ENCODE measurements around the gene GLYAT.

The GLYAT gene, protein sequence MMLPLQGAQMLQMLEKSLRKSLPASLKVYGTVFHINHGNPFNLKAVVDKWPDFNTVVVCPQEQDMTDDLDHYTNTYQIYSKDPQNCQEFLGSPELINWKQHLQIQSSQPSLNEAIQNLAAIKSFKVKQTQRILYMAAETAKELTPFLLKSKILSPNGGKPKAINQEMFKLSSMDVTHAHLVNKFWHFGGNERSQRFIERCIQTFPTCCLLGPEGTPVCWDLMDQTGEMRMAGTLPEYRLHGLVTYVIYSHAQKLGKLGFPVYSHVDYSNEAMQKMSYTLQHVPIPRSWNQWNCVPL

DNA sequence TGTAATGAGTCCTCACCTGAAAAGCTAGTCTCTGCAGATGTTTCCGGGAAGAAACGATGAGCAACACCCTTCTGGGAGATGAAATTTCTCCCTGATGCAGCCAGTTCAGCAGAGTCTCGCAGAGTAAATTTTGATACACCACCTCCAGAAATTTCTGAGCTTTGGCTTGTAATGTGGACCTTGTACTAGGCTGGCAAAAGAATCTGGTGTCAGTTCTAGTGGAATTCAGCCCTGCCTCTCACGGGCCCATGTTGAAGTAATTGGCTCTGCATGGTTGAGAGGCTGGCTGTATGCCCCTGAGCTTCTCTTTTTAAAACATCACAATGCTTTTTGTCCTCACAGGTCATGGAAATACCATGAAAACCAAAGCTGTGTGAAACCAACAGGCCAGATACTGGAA lies at the start of gene GLYAT:
Gene GLYAT, minus strand, starts transcription at position 125 of the 400 bp plus-strand sequence. CDS start 7,447 bp downstream, outside the sequence.
- H3K27me3 ChIP-seq (ENCODE audit: control insufficient read depth in 1 of 2, insufficient read depth in 2 of 2, low read length in 2 of 2): no peaks in the 10 kb centered on the region
- no peaks in the 10 kb centered on the region for H3K4me1 ChIP-seq (ENCODE audit: insufficient read depth, low read length)
- no peak within 1 kb of the TSS for H3K9ac ChIP-seq (ENCODE audit: low read length)
- no peak within 1 kb of the TSS for H3K4me3 ChIP-seq (ENCODE audit: low read depth in 1 of 2, low read length in 2 of 2)
- H3K27ac ChIP-seq (ENCODE audit: low read depth, low read length): no peak within 1 kb of the TSS
- no peaks in the 10 kb centered on the region for H3K36me3 ChIP-seq (ENCODE audit: insufficient read depth, low read length)
- H3K9me3 ChIP-seq (ENCODE audit: low read length): no peaks in the 10 kb centered on the region

DNA sequence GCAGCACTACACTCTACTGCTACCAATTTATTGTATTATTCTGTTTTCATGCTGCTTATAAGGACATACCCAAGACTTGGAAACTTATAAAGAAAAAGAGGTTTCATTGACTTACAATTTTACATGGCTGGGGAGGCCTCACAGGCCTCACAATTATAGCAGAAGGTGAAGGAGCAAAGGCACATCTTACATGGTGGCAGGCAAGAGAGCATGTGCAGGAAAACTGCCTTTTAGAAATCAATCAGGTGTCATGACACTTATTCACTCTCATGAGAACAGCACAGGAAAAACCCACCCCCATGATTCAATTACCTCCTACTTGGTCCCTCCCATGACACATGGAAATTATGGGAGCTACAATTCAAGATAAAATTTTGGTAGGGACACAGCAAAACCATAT lies 49.6 kb upstream of the GLYAT start:
- no peaks in the 10 kb centered on the region for H3K27me3 ChIP-seq (ENCODE audit: control insufficient read depth in 1 of 2, insufficient read depth in 2 of 2, low read length in 2 of 2)
- H3K4me3 ChIP-seq (ENCODE audit: low read depth in 1 of 2, low read length in 2 of 2): no peak overlapping the region
- no peaks in the 10 kb centered on the region for H3K9me3 ChIP-seq (ENCODE audit: low read length)
- H3K27ac ChIP-seq (ENCODE audit: low read depth, low read length): no peak overlapping the region
- H3K9ac ChIP-seq (ENCODE audit: low read length): no peak overlapping the region
- no peaks in the 10 kb centered on the region for H3K36me3 ChIP-seq (ENCODE audit: insufficient read depth, low read length)
- H3K4me1 ChIP-seq (ENCODE audit: insufficient read depth, low read length): no peaks in the 10 kb centered on the region

DNA sequence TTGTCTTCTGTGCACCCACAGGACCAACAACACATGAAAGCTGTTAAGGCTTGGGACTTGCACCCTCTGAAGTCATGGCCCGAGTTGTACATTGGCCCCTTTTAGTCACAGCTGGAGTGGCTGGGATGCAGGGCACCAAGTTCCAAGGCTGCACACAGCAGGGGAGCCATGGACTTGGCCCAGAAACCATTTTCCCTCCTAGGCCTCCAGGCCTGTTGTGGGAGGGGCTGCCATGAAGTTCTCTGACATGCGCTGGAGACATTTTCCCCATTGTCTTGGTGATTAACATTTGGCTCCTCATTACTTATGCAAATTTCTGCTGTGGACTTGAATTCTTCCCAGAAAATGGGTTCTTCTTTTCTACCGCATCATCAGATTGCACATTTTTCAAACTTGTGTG lies 48.8 kb upstream of the GLYAT start:
- no peak overlapping the region for H3K27ac ChIP-seq (ENCODE audit: low read depth, low read length)
- no peaks in the 10 kb centered on the region for H3K4me1 ChIP-seq (ENCODE audit: insufficient read depth, low read length)
- no peaks in the 10 kb centered on the region for H3K27me3 ChIP-seq (ENCODE audit: control insufficient read depth in 1 of 2, insufficient read depth in 2 of 2, low read length in 2 of 2)
- H3K9ac ChIP-seq (ENCODE audit: low read length): no peak overlapping the region
- H3K36me3 ChIP-seq (ENCODE audit: insufficient read depth, low read length): no peaks in the 10 kb centered on the region
- H3K4me3 ChIP-seq (ENCODE audit: low read depth in 1 of 2, low read length in 2 of 2): no peak overlapping the region
- no peaks in the 10 kb centered on the region for H3K9me3 ChIP-seq (ENCODE audit: low read length)

DNA sequence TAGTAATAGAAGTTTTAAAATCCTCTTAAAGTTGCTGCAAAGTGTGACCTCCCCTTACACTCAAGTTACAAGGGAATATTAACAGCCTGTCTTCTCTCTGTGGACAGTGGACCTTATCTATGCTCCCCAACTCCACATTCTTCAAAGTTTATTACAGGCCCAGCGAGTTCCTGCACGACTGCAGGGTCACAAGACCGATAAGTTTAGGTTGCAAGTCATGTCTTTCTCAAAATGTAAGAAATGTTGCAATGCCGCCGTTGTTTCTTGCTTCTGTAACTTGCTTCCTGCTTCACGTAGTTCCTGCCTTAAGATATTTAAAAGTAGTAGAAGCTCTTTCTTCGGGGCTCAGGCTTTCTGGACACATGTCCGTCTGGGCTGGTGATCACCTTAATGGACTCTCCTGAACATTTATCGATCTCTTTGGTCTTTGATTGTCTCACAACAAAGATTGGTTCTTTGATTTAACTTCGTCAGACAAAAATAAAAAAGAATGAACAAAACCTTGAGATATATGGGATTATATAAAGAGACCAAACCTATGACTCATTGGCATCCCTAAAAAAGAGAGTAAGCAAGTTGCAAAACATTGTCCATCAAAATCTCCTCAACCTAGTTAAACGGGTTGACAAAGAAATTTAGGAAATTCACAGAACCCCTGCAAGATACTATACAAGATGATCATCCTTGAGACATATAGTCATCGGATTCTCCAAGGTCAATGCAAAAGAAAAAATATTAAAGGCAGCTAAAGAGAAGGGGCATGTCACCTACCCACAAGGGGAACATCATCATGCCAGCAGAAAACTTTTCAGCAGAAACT lies 45.4 kb upstream of the GLYAT start:
- Histone ChIP-seq H3K36me3 (ENCODE audit: insufficient read depth, low read length) (no peaks in the 10 kb centered on the region), H3K9ac (ENCODE audit: low read length) (no peak overlapping the region), H3K9me3 (ENCODE audit: low read length) (no peaks in the 10 kb centered on the region), H3K27me3 (ENCODE audit: control insufficient read depth in 1 of 2, insufficient read depth in 2 of 2, low read length in 2 of 2) (no peaks in the 10 kb centered on the region), H3K27ac (ENCODE audit: low read depth, low read length) (no peak overlapping the region), H3K4me1 (ENCODE audit: insufficient read depth, low read length) (no peaks in the 10 kb centered on the region), H3K4me3 (ENCODE audit: low read depth in 1 of 2, low read length in 2 of 2) (no peak overlapping the region)

DNA sequence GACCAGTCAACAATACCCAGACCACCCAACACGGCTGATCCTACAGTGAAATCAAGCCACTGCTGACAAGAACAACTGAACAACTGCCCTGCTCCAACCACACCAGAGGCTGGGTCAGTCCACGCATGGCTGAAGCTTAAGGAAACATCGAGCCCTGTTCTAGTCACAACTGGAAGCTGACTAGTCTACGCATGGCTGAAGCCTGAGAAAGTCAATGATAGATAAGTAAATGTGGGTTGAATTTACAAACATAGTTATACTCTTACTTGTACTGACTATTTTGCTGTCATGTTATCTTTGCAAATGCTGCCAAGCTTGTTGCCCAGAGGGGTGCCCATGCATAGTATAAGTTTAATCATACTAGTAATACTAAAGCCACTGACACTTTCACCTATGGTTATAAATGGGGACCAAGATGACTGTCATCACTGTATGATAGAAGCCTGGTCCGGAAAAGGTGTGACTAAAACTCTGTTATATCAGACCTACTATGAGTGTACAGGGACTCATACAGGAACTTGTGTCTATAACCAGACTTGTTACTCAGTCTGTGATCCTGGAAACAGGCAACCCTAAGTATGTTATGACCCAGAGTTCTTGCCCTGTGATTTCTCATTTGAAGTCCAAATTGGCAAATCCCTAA lies 43.4 kb upstream of the GLYAT start:
- H3K4me3 ChIP-seq (ENCODE audit: low read depth in 1 of 2, low read length in 2 of 2): no peak overlapping the region
- no peaks in the 10 kb centered on the region for H3K36me3 ChIP-seq (ENCODE audit: insufficient read depth, low read length)
- H3K9me3 ChIP-seq (ENCODE audit: low read length): no peaks in the 10 kb centered on the region
- no peaks in the 10 kb centered on the region for H3K27me3 ChIP-seq (ENCODE audit: control insufficient read depth in 1 of 2, insufficient read depth in 2 of 2, low read length in 2 of 2)
- no peak overlapping the region for H3K9ac ChIP-seq (ENCODE audit: low read length)
- no peak overlapping the region for H3K27ac ChIP-seq (ENCODE audit: low read depth, low read length)
- H3K4me1 ChIP-seq (ENCODE audit: insufficient read depth, low read length): no peaks in the 10 kb centered on the region

DNA sequence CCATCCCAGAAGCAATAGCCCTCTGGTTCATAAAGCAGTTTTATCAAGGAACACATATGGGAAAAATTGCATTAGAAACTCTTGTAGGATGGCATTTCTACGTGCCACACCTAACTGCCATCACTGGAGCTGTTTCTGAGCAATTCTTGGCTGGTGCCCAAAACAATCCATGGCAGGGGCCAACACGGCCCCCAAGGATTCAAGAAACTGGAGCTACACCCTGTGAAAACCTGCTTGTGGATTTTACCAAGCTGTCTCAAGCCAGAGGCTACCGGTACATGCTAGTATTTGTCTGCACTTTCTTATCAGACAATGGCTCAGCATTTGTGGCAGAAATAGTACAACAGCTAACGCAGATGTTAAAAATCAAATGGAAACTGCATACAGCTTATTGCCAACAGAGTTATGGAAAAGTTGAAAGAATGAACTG lies 42.4 kb upstream of the GLYAT start:
- no peaks in the 10 kb centered on the region for H3K9me3 ChIP-seq (ENCODE audit: low read length)
- no peaks in the 10 kb centered on the region for H3K27me3 ChIP-seq (ENCODE audit: control insufficient read depth in 1 of 2, insufficient read depth in 2 of 2, low read length in 2 of 2)
- H3K4me3 ChIP-seq (ENCODE audit: low read depth in 1 of 2, low read length in 2 of 2): no peak overlapping the region
- H3K4me1 ChIP-seq (ENCODE audit: insufficient read depth, low read length): no peaks in the 10 kb centered on the region
- H3K27ac ChIP-seq (ENCODE audit: low read depth, low read length): no peak overlapping the region
- no peaks in the 10 kb centered on the region for H3K36me3 ChIP-seq (ENCODE audit: insufficient read depth, low read length)
- no peak overlapping the region for H3K9ac ChIP-seq (ENCODE audit: low read length)

DNA sequence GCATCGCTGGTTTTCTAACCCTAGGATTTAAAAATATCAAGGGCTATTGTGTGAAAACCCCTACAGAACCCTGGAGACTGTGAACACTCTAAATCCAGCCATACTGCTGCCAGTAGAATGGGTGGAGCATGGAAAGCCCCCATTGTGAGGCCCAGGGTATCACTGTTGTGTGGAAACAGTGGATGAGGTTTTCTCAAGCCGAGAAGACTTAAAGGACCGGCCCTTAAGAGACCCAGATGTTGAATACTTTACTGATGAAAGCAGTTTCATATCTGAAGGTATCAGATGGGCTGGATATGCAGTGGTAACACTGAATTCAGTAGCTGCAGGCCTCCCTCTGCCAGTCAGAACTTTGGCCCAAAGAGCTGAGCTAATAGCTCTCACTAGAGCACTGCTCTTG lies 41.6 kb upstream of the GLYAT start:
- Histone ChIP-seq H3K9ac (ENCODE audit: low read length) (no peak overlapping the region), H3K4me3 (ENCODE audit: low read depth in 1 of 2, low read length in 2 of 2) (no peak overlapping the region), H3K4me1 (ENCODE audit: insufficient read depth, low read length) (no peaks in the 10 kb centered on the region), H3K27ac (ENCODE audit: low read depth, low read length) (no peak overlapping the region), H3K27me3 (ENCODE audit: control insufficient read depth in 1 of 2, insufficient read depth in 2 of 2, low read length in 2 of 2) (no peaks in the 10 kb centered on the region), H3K9me3 (ENCODE audit: low read length) (no peaks in the 10 kb centered on the region), H3K36me3 (ENCODE audit: insufficient read depth, low read length) (no peaks in the 10 kb centered on the region)

DNA sequence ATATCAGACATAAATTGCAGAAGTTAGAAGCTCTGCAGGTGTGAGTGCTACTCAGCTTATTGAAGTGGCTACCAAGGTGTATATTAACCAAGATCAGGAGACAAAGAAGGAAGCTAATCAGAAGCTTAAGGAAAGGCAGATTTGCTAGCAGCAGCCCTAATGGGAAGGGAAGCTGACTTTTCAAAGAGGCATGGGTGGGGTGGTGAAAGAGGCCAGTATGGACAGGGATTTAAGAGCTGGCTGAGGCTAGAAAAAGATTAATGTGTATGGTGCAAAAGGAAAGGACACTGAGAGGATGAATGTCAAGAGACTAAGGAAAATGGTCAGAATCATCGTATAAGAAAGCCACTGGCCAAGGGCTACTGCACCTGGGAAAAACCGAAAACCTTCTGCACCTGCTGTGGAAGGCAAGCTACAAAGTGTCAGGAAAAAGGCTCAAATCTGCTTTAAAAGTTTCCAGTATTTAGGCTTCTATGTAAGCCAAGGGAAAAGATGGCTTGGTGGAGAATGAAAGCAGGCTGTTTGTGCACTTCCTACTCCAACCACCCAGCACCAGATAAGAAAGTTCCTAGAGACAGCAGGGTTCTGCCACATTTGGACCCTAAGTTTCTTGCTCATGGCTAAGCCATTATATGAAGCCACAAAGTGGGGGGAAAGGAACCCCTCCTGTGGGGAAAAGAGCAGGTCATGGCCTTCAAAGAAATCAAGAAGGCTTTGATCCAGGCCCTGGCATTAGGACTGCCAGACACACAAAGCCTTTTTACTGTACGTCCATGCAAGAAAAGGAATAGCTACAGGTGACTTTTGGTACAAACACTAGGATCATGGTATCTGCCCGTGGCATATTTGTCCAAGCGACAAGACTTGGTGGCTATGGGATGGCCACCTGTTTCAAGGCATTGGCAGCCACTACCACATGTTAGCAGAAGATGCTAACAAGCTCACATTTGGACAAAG lies 40.9 kb upstream of the GLYAT start:
- Histone ChIP-seq H3K27ac (ENCODE audit: low read depth, low read length) (no peak overlapping the region), H3K9me3 (ENCODE audit: low read length) (no peaks in the 10 kb centered on the region), H3K4me1 (ENCODE audit: insufficient read depth, low read length) (no peaks in the 10 kb centered on the region), H3K4me3 (ENCODE audit: low read depth in 1 of 2, low read length in 2 of 2) (no peak overlapping the region), H3K27me3 (ENCODE audit: control insufficient read depth in 1 of 2, insufficient read depth in 2 of 2, low read length in 2 of 2) (no peaks in the 10 kb centered on the region), H3K9ac (ENCODE audit: low read length) (no peak overlapping the region), H3K36me3 (ENCODE audit: insufficient read depth, low read length) (no peaks in the 10 kb centered on the region)

DNA sequence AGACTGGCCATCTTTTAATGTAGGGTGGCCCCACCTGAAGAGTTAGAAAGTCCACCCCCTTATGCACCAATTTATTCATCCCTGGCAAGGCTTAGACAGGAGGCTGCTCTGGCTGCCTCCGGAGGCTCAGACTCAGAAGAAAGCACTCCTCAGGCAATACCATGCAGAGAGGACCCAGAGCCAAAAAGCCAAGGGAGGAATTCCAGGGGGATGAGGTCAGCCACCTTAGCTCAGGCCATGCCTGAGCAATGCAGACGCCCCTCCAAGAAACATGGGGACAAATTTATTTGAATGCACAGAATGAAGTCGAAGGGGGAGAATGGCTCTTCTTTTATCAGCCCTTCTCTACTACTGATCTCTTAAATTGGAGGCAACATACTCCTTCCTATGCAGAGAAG lies 39.7 kb upstream of the GLYAT start:
- Histone ChIP-seq H3K27ac (ENCODE audit: low read depth, low read length) (no peak overlapping the region), H3K9me3 (ENCODE audit: low read length) (no peaks in the 10 kb centered on the region), H3K9ac (ENCODE audit: low read length) (no peak overlapping the region), H3K4me3 (ENCODE audit: low read depth in 1 of 2, low read length in 2 of 2) (no peak overlapping the region), H3K4me1 (ENCODE audit: insufficient read depth, low read length) (no peaks in the 10 kb centered on the region), H3K36me3 (ENCODE audit: insufficient read depth, low read length) (no peaks in the 10 kb centered on the region), H3K27me3 (ENCODE audit: control insufficient read depth in 1 of 2, insufficient read depth in 2 of 2, low read length in 2 of 2) (no peaks in the 10 kb centered on the region)

DNA sequence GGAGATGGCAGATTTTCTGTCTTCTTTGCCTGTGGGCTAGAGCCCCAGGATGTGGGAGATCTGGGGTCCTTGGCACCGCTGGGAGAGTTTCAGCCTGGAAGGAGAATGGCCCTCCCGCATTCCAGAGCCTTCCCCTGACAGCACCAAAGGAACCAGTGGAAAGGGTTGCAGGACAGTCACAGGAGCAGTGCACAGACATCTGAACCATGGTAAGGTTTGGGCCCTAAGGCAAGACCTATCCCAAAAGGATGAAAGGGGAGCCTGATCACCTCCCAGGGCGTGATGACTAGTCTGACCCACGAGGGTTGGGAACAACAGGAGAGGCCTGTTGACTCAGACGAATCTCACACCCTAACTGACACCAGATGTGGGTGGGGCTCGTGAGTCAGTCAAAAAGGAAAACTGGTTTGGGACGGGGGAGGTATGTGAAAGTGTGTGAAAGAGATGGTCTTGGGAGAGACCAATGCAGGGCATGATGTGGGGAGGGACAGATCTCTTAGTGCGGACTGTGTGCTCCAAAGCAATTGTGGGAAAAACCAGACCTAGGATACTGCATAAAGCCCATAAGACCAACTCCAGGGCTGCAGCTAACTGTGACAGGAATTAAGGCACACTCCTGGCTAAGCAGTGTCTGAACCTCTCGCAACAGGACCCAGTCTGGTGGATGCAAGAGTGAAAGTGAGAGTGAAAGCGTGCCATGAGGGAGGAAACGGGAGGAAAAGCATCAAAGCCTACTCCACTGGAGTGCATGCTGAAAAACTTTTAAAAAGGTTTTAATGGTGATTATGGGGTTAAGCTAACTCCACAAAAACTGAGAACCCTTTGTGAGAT lies 39.1 kb upstream of the GLYAT start:
- H3K27ac ChIP-seq (ENCODE audit: low read depth, low read length): no peak overlapping the region
- H3K9ac ChIP-seq (ENCODE audit: low read length): no peak overlapping the region
- no peaks in the 10 kb centered on the region for H3K27me3 ChIP-seq (ENCODE audit: control insufficient read depth in 1 of 2, insufficient read depth in 2 of 2, low read length in 2 of 2)
- H3K9me3 ChIP-seq (ENCODE audit: low read length): no peaks in the 10 kb centered on the region
- H3K36me3 ChIP-seq (ENCODE audit: insufficient read depth, low read length): no peaks in the 10 kb centered on the region
- no peak overlapping the region for H3K4me3 ChIP-seq (ENCODE audit: low read depth in 1 of 2, low read length in 2 of 2)
- H3K4me1 ChIP-seq (ENCODE audit: insufficient read depth, low read length): no peaks in the 10 kb centered on the region

All from muscle layer of colon (tissue), 2 donors.